SK-N-SH (cell line): ENCODE results near the gene NCLN. TPM values are rescaled to one million over a fixed set of nuclear protein-coding genes. Genes with fewer than 3 reads are reported as not detected.

ENCODE experiments used
- CTCF ChIA-PET: fragments of 300-600, 350-600 bp; formaldehyde crosslinking; extraction: SDS; loops from one replicate; lab custom pipeline; 2021; lab: Yijun Ruan, JAX
- POLR2A ChIA-PET: fragments of 350-600 bp; sonication (Branson Sonifier 250); formaldehyde crosslinking; extraction: SDS; loops from one replicate; lab custom pipeline; 2020; ENCODE audit warnings: antibody characterized with exemption, inconsistent platforms; lab: Yijun Ruan, JAX
- DNase-seq: peaks from one replicate; pipeline ENCODE4 v3.0.0; 2012
- H2AFZ ChIP-seq: fragments of 200-600 bp; sonication (generic); 2 replicates; pipeline ENCODE4 v1.8.1; 2016; ENCODE audit warnings: antibody characterized with exemption, mild to moderate bottlenecking, low read depth
- H3F3A ChIP-seq: fragments of 200-600 bp; sonication (generic); replicated peaks from 2 replicates; pipeline ENCODE3; 2016; ENCODE audit warnings: antibody characterized with exemption, mild to moderate bottlenecking; ENCODE audit not compliant: insufficient read depth
- H3K27ac ChIP-seq, 2 experiments: fragments of 200-500 bp in 1 of 2; fragments of 200-600 bp in 1 of 2; sonication (Bioruptor generic) in 1 of 2; sonication (generic), shearing (Covaris generic) in 1 of 2; 2 replicates each; pipeline versions ENCODE4 v1.5.1 to v1.6.1; 2014 to 2016; ENCODE audit warnings: low read depth in 2 of 2, inconsistent platforms in 1 of 2, low read length in 1 of 2, mild to moderate bottlenecking in 1 of 2, mixed read lengths in 1 of 2
- H3K27me3 ChIP-seq: fragments of 200-600 bp; sonication (generic), shearing (Covaris generic); 2 replicates; pipeline ENCODE4 v1.6.1; 2016; ENCODE audit warnings: mixed run types; ENCODE audit not compliant: insufficient read depth
- H3K36me3 ChIP-seq, 2 experiments: fragments of 200-500 bp in 1 of 2; fragments of 200-600 bp in 1 of 2; sonication (Bioruptor generic) in 1 of 2; sonication (generic) in 1 of 2; replicated peaks in 1 of 2; 2 replicates each; pipeline versions ENCODE3 to v1.5.1; 2014 to 2016; ENCODE audit warnings: low read length in 1 of 2, mild to moderate bottlenecking in 1 of 2; ENCODE audit not compliant: insufficient read depth in 2 of 2, control insufficient read depth in 1 of 2
- H3K4me1 ChIP-seq, 2 experiments: fragments of 200-500 bp in 1 of 2; fragments of 200-600 bp in 1 of 2; sonication (Bioruptor generic) in 1 of 2; sonication (generic), shearing (Covaris generic) in 1 of 2; 2 replicates each; pipeline versions ENCODE4 v1.5.1 to v1.6.1; 2014 to 2016; ENCODE audit warnings: low read depth in 1 of 2, low read length in 1 of 2, mixed run types in 1 of 2; ENCODE audit not compliant: insufficient read depth in 2 of 2, control insufficient read depth in 1 of 2
- H3K4me2 ChIP-seq: fragments of 200-600 bp; sonication (generic), shearing (Covaris generic); 2 replicates; pipeline ENCODE4 v1.6.1; 2017; ENCODE audit warnings: mixed run types
- H3K4me3 ChIP-seq, 2 experiments: fragments of 200-500 bp in 1 of 2; fragments of 200-600 bp in 1 of 2; sonication (Bioruptor generic) in 1 of 2; sonication (generic), shearing (Covaris generic) in 1 of 2; 2 replicates each; pipeline versions ENCODE4 v1.5.1 to v1.8.1; 2014 to 2016; ENCODE audit warnings: low read depth in 2 of 2, inconsistent platforms in 1 of 2, low read length in 1 of 2, mild to moderate bottlenecking in 1 of 2, mixed read lengths in 1 of 2, moderate library complexity in 1 of 2
- H3K79me2 ChIP-seq: fragments of 200-600 bp; sonication (generic); 2 replicates; pipeline ENCODE4 v1.8.1; 2017; ENCODE audit warnings: mild to moderate bottlenecking; ENCODE audit not compliant: insufficient read depth
- H3K9ac ChIP-seq: fragments of 200-600 bp; sonication (generic); 2 replicates; pipeline ENCODE4 v1.6.1; 2017; ENCODE audit warnings: mixed run types
- H3K9me2 ChIP-seq: fragments of 200-600 bp; sonication (generic); 2 replicates; pipeline ENCODE4 v1.6.1; 2017; ENCODE audit warnings: mixed run types
- H3K9me3 ChIP-seq: fragments of 200-600 bp; sonication (generic); 2 replicates; pipeline ENCODE4 v1.6.1; 2017; ENCODE audit warnings: mixed run types, mild to moderate bottlenecking, moderate library complexity
- H4K20me1 ChIP-seq: fragments of 200-600 bp; sonication (generic); 2 replicates; pipeline ENCODE4 v1.6.1; 2017; ENCODE audit warnings: mild to moderate bottlenecking, mixed run types; ENCODE audit not compliant: insufficient read depth
- CHD2 ChIP-seq: fragments of 150-350 bp; IDR thresholded peaks from 2 replicates; pipeline ENCODE4 v1.6.1; 2018; ENCODE audit warnings: low read length; ENCODE audit not compliant: partially characterized antibody
- FOSL2 ChIP-seq: IDR thresholded peaks from 2 replicates; pipeline ENCODE4 v1.4.0; 2012; ENCODE audit warnings: low read depth, mild to moderate bottlenecking, moderate library complexity, borderline replicate concordance
- FOXJ3 ChIP-seq: sonication (generic); formaldehyde crosslinking; IDR thresholded peaks from 2 replicates; pipeline ENCODE4 v1.5.1; 2020; ENCODE audit warnings: mild to moderate bottlenecking, missing genetic modification reagents
- FOXM1 ChIP-seq: IDR thresholded peaks from 2 replicates; pipeline ENCODE4 v1.4.0; 2012; ENCODE audit warnings: low read depth, mild to moderate bottlenecking
- GABPA ChIP-seq: IDR thresholded peaks from 2 replicates; pipeline ENCODE4 v1.4.0; 2012; ENCODE audit warnings: low read depth, mild to moderate bottlenecking
- JUND ChIP-seq: IDR thresholded peaks from 2 replicates; pipeline ENCODE4 v1.4.0; 2012
- MXI1 ChIP-seq: IDR thresholded peaks from 2 replicates; pipeline ENCODE4 v1.6.1; 2012; ENCODE audit warnings: mild to moderate bottlenecking, low read depth, low read length, improper control_type of control experiment
- NRF1 ChIP-seq: IDR thresholded peaks from 2 replicates; pipeline ENCODE4 v1.6.1; 2012; ENCODE audit warnings: low read depth, mild to moderate bottlenecking, low read length
- POLR2AphosphoS5 ChIP-seq: IDR thresholded peaks from 2 replicates; pipeline ENCODE4 v1.6.1; 2012; ENCODE audit warnings: low read depth, low read length
- RAD21 ChIP-seq: IDR thresholded peaks from 2 replicates; pipeline ENCODE4 v1.6.1; 2012; ENCODE audit warnings: mild to moderate bottlenecking, low read length
- RCOR1 ChIP-seq: fragments of 150-350 bp; IDR thresholded peaks from 2 replicates; pipeline ENCODE4 v1.6.1; 2017; ENCODE audit warnings: antibody characterized with exemption, low read length
- RXRA ChIP-seq: IDR thresholded peaks from 2 replicates; pipeline ENCODE4 v1.4.0; 2012; ENCODE audit warnings: low read depth, mild to moderate bottlenecking, borderline replicate concordance
- SMC3 ChIP-seq: IDR thresholded peaks from 2 replicates; pipeline ENCODE4 v1.6.1; 2012; ENCODE audit warnings: low read depth, low read length, improper control_type of control experiment
- TAF1 ChIP-seq: IDR thresholded peaks from 2 replicates; pipeline ENCODE4 v1.6.1; 2012; ENCODE audit warnings: low read depth, mild to moderate bottlenecking, low read length, moderate library complexity, borderline replicate concordance
- TEAD4 ChIP-seq: IDR thresholded peaks from 2 replicates; pipeline ENCODE4 v1.4.0; 2012; ENCODE audit warnings: mild to moderate bottlenecking, borderline replicate concordance; ENCODE audit not compliant: insufficient read depth
- WGBS: methylation state at CpG from one replicate; pipeline ENCODE4 v1.1.6; 2017; ENCODE audit warnings: low lambda C conversion rate; 5-methylcytosine and 5-hydroxymethylcytosine counted together
- polyA plus RNA-seq, 3 experiments: library from polyadenylated mRNA; depleted of rRNA; stranded (reverse); fragments of >200 nt; gene quantifications; 2 replicates each; pipeline ENCODE4 v1.2.3, GENCODE V29; 2012
- TF ChIP-seq, protein P1 (sequence below): IDR thresholded peaks from 2 replicates; pipeline ENCODE4 v1.4.0; 2012; ENCODE audit warnings: low read depth, borderline replicate concordance
- TF ChIP-seq, protein P2 (sequence below): IDR thresholded peaks from 2 replicates; pipeline ENCODE4 v1.4.0; 2012; ENCODE audit warnings: low read depth, borderline replicate concordance
- TF ChIP-seq, protein P3 (sequence below): fragments of 150-350 bp; IDR thresholded peaks from 2 replicates; pipeline ENCODE4 v1.6.1; 2016; ENCODE audit warnings: mild to moderate bottlenecking, low read depth, low read length
- TF ChIP-seq, protein P4 (sequence below): IDR thresholded peaks from 2 replicates; pipeline ENCODE4 v1.4.0; 2012; ENCODE audit warnings: low read depth

NCLN gene
- polyA plus RNA-seq, 1 of the 3 experiments (the other 2 are of a cell fraction), result 69.0 TPM

DNA sequence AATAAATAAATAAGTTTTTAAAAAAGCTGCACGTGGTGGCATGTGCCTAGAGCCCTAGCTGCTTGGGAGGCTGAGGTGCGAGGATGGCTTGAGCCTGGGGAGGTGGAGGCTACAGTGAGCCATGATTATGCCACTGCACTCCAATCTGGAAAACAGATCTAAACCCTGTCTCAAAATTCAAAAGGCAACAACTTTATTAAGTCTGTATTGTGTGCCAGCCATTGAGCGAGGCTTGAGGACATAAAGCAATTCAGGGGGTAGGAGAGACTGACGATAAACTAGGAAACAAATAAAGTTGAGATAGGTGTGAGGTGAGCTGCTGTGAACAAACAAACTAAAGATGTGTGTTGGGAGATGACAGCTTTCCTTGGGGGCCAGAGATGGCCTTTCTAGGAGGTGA lies 47.4 kb downstream of the NCLN start:
- Histone ChIP-seq H3K9me3 (no peaks in the 10 kb centered on the region), H3K36me3 (no peaks in the 10 kb centered on the region), H3K27ac (no peak overlapping the region), H3K4me1 (no peaks in the 10 kb centered on the region), H2AFZ (no peak overlapping the region), H3K4me2 (no peak overlapping the region), H3K27me3 (no peaks in the 10 kb centered on the region), H3K9me2 (no peaks in the 10 kb centered on the region), H4K20me1 (no peaks in the 10 kb centered on the region), H3K9ac (no peak overlapping the region), H3K4me3 (no peak overlapping the region), H3F3A (no peaks in the 10 kb centered on the region), H3K79me2 (no peaks in the 10 kb centered on the region)
- POLR2A ChIA-PET, result no interaction called here
- CTCF ChIA-PET, result interaction anchor here (0.8 to 2.2 kb wide), 3 partner anchors 9 to 43 kb away, joined by 4 to 8 read pairs (median 5); partner anchors contain the start of gene CELF5
- WGBS, result 67% methylated on average over 4 of the region's 4 CpGs
- DNase-seq, result no peak
- TF ChIP-seq FOXM1 (no peak), POLR2AphosphoS5 (no peak), JUND (no peak), FOXJ3 (no peak), NRF1 (no peak), GABPA (no peak), SMC3 (no peak), TAF1 (no peak), RCOR1 (no peak), MXI1 (no peak), RAD21 (no peak), RXRA (no peak), TEAD4 (no peak), FOSL2 (no peak), CHD2 (no peak)
- TF ChIP-seq, protein P1, sequence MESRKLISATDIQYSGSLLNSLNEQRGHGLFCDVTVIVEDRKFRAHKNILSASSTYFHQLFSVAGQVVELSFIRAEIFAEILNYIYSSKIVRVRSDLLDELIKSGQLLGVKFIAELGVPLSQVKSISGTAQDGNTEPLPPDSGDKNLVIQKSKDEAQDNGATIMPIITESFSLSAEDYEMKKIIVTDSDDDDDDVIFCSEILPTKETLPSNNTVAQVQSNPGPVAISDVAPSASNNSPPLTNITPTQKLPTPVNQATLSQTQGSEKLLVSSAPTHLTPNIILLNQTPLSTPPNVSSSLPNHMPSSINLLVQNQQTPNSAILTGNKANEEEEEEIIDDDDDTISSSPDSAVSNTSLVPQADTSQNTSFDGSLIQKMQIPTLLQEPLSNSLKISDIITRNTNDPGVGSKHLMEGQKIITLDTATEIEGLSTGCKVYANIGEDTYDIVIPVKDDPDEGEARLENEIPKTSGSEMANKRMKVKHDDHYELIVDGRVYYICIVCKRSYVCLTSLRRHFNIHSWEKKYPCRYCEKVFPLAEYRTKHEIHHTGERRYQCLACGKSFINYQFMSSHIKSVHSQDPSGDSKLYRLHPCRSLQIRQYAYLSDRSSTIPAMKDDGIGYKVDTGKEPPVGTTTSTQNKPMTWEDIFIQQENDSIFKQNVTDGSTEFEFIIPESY, result no peak
- TF ChIP-seq, protein P2, sequence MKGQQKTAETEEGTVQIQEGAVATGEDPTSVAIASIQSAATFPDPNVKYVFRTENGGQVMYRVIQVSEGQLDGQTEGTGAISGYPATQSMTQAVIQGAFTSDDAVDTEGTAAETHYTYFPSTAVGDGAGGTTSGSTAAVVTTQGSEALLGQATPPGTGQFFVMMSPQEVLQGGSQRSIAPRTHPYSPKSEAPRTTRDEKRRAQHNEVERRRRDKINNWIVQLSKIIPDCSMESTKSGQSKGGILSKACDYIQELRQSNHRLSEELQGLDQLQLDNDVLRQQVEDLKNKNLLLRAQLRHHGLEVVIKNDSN, result no peak
- TF ChIP-seq, protein P3, sequence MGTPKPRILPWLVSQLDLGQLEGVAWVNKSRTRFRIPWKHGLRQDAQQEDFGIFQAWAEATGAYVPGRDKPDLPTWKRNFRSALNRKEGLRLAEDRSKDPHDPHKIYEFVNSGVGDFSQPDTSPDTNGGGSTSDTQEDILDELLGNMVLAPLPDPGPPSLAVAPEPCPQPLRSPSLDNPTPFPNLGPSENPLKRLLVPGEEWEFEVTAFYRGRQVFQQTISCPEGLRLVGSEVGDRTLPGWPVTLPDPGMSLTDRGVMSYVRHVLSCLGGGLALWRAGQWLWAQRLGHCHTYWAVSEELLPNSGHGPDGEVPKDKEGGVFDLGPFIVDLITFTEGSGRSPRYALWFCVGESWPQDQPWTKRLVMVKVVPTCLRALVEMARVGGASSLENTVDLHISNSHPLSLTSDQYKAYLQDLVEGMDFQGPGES, result no peak
- TF ChIP-seq, protein P4, sequence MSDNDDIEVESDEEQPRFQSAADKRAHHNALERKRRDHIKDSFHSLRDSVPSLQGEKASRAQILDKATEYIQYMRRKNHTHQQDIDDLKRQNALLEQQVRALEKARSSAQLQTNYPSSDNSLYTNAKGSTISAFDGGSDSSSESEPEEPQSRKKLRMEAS, result no peak
